H7 (cell line): ENCODE results near the gene SRGN. TPM values are rescaled to one million over a fixed set of nuclear protein-coding genes. Genes with fewer than 3 reads are reported as not detected.

Source experiments
- DNase-seq: peaks from one replicate; pipeline ENCODE4 v3.0.0; 2012
- H3K27me3 ChIP-seq: 2 replicates; pipeline ENCODE4 v1.6.0; 2011; ENCODE audit warnings: mild to moderate bottlenecking, low read length; ENCODE audit not compliant: control insufficient read depth, insufficient read depth
- H3K36me3 ChIP-seq: replicated peaks from 2 replicates; pipeline ENCODE4 v1.5.1; 2011; ENCODE audit warnings: low read length; ENCODE audit not compliant: control insufficient read depth, insufficient read depth
- H3K4me3 ChIP-seq: 2 replicates; pipeline ENCODE4 v1.5.1; 2011; ENCODE audit warnings: low read depth, mild to moderate bottlenecking, control low read depth, low read length, moderate library complexity; ENCODE audit not compliant: insufficient read depth
- total RNA-seq: library from RNA; depleted of rRNA; stranded (reverse); fragments of >200 nt; shearing (Covaris generic); gene quantifications from 2 replicates; pipeline ENCODE4 v1.2.3, GENCODE V29; 2014

SRGN gene
- total RNA-seq, 1 experiment from 2014 or later = not detected

DNA sequence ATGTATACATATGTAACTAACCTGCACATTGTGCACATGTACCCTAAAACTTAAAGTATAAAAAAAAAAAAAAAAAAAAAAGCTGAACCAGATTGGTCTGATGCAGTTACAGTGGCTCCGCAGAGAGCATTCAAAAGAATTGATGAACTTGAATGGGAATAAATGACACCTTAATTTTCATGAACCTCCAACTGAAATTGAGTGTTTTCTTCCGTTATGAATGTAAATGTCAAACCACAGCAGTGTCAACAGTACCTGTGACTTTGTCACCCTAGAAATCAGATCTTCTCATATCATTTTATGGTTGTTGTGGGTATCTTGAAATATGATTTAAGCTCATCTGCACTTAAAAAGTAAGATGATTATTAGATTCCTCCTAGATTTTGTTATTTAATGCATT lies 32.7 kb upstream of the SRGN start:
- H3K4me3 ChIP-seq = no peak overlapping the region
- no peak for DNase-seq

GRCh38 chr10:69056129-69056528 lies 31.8 kb upstream of the SRGN start:
- no peak for DNase-seq
- H3K27me3 ChIP-seq = no peaks in the 10 kb centered on the region
- no peaks in the 10 kb centered on the region for H3K36me3 ChIP-seq
- no peak overlapping the region for H3K4me3 ChIP-seq

More for the DNA sequence above, 32.7 kb upstream of the SRGN start:
- no peaks in the 10 kb centered on the region for H3K27me3 ChIP-seq
- no peaks in the 10 kb centered on the region for H3K36me3 ChIP-seq

- H3K27me3 ChIP-seq = no peaks in the 10 kb centered on the region
- H3K36me3 ChIP-seq = no peaks in the 10 kb centered on the region
- H3K4me3 ChIP-seq = no peak overlapping the region
- no peak for DNase-seq
Measured at GRCh38 chr10:69056536-69057260, 31.2 kb upstream of the SRGN start.

DNA sequence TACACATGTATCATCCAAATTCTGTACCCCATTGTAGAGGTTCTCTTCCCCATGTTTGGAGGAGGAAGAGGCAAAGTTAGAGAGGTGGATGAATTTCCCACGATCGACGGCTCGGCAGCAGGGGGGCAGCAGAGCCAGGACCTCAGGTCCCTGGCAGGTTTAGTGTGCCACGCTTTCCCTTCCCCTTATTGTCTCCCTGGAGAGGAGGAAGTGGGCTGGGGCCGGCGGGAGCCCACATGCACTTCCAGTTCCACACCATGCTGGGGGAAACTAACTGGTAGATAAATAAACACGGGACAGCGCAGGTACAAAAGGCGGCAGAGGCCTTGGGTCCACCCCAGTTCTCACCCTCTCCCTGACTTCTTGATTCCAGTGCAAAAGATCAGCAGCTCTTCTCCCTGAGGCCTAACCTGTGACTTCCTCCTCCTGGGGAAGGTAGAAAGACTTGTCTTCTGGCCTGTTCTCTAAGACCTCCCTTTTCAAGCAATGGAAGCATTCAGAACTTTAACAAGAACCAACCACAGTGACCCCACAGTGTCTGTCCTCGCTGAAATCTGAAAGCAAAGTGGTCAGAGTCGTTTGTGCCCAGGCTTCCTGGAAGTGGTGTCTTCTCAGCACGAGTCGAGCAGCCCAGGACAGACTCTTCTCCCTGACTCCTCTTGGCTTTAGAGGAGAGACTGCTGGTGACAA lies 30.5 kb upstream of the SRGN start:
- peak; percentile 57 for DNase-seq

GRCh38 chr10:69057951-69058297 lies 30.0 kb upstream of the SRGN start:
- Histone ChIP-seq H3K4me3 (no peak overlapping the region), H3K27me3 (no peaks in the 10 kb centered on the region), H3K36me3 (no peaks in the 10 kb centered on the region)
- DNase-seq = no peak

More for the DNA sequence above, 30.5 kb upstream of the SRGN start:
- H3K36me3 ChIP-seq = no peaks in the 10 kb centered on the region
- H3K4me3 ChIP-seq = no peak overlapping the region
- H3K27me3 ChIP-seq = no peaks in the 10 kb centered on the region

DNA sequence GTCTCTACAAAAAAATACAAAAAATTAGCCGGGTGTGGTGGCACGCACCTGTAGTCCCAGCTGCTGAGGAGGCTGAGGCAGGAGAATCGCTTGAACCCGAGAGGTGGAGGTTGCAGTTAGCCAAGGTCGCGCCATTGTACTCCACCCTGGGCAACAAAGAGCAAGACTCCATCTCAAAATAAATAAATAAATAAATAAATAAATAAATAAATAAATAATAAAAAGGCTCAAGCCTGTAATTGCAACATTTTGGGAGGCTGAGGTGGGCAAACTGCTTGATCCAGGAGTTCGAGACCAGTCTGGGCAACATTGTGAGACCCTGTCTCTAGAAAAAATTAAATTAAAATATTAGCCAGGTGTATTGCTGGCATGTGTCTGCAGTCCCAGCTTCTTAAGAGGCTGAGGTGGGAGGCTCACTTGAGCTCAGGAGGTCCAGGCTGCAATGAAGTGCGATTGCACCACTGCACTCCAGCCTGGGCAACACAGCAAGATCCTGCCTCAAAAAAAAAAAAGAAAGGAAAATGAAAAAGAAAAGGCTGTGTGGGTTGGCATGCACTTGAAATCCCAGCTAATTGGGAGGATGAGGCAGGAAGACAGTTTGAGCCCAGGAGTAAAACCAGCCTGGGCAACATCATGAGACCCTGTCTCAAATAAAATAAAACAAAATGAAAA lies 27.6 kb upstream of the SRGN start:
- Histone ChIP-seq H3K27me3 (no peaks in the 10 kb centered on the region), H3K4me3 (no peak overlapping the region), H3K36me3 (no peaks in the 10 kb centered on the region)
- DNase-seq = no peak

DNA sequence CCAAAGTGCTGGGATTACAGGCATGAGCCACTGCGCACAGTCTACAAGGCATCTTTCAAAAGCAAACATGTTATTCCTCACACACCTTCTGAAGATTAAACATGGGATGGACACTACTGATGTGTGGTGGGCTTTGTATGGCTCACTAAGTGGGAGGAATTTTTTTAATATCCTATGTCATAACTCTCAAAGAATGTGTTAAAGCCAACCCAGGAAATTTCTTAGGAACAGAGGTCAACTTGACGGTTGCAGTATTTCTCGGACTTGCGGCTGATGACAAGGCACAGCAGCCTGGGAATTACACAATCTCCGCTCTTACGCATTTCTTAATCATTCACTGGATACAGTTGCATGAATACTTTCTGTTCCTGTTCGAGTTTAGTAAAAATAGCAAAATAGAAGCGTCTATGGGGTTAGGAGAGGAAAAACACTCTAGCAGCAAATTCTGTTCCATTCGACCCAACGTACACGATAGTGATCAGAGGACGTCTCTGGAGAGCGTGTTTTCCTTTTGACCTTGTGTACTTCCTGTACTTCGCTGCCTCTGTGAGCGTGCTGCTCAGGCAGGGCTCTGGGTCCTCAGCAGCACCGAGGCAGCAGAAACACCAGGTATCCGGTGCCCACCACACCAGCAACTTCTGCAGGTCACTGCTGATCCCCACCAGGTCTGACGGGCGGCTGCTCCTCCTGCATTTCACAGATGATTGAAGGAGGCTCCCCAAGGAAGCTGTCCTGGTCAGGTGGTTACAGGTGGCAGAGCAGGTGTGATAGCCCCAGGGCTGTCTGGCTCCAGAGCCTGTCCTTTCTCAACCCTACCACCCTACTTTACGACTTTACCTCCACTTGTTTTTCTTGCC lies 26.4 kb upstream of the SRGN start:
- no peak overlapping the region for H3K4me3 ChIP-seq
- no peaks in the 10 kb centered on the region; the same call in 1 of the 2 replicates for H3K27me3 ChIP-seq
- no peak for DNase-seq
- no peaks in the 10 kb centered on the region for H3K36me3 ChIP-seq

GRCh38 chr10:69062901-69063300 lies 25.0 kb upstream of the SRGN start:
- Histone ChIP-seq H3K27me3 (no peaks in the 10 kb centered on the region; the same call in 1 of the 2 replicates), H3K36me3 (no peaks in the 10 kb centered on the region), H3K4me3 (no peak overlapping the region)
- no peak for DNase-seq

GRCh38 chr10:69064762-69065328 lies 23.1 kb upstream of the SRGN start:
- no peaks in the 10 kb centered on the region; the same call in 1 of the 2 replicates for H3K27me3 ChIP-seq
- no peak for DNase-seq
- H3K4me3 ChIP-seq = no peak overlapping the region
- no peaks in the 10 kb centered on the region for H3K36me3 ChIP-seq

DNA sequence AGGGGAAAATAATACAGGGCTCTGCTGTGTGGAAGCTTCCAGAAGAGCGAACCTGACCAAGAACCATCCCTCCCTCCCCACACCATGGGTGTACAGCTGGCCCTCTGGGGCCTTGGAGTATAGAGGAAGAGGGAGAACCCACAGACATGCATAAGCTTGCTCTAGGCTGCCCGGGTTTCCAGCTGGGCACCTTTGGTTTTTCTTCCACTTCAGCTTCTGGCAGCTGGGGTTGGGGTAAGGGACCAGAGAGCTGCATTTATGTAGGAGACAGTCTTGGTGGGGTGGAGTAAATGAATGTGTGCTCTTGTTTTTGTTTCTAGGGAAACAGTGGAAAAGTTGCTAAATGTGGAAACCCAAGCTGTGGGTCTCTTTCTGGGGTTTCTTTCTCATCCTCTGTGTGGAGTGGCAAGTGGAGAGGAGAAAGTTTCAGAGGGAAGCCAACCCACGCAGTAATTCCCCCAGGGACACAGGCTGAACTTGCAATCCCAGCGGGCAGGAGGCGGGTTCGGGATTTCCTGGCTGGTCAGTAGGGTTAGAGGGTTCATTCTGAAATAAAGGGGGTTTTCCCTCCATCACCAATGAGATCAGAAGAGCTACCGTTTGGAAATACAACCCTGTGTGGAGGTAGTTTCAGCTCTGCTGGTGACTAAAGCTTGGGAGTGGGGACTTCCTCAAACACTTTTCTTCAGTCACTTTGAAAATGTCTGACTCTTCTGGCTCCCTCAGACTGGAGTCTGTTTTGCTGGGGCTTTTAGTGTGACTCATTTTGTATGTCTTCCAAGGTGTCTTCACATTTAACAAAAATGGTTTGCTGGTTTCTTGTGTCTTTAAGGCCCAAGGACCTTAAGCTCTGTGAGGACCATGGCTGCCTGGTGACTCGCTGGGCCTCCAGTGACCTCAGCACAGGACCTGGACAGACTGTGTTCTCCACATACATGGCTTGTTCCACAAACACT lies 22.2 kb upstream of the SRGN start:
- no peak for DNase-seq
- Histone ChIP-seq H3K27me3 (no peaks in the 10 kb centered on the region; the same call in 1 of the 2 replicates), H3K4me3 (no peak overlapping the region), H3K36me3 (no peaks in the 10 kb centered on the region)

DNA sequence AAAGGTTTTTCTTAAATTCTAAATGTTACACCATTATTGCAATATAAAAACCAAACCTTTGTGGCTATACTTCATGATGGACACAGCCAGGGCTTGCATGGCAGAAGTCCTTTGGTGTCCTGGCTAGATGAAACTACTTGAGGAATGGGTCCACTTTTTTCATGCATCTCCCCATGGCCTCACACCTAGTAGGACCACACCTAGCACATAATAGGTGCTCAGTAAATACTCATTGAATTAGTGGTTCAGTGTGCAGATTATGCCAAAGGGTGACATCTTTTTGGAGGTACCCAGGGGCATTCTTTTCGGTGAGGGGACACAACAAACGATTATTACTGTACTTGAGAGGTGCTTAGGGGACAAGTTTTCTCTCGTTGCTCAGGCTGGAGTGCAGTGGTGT lies 20.7 kb upstream of the SRGN start:
- no peak for DNase-seq
- Histone ChIP-seq H3K36me3 (no peaks in the 10 kb centered on the region), H3K27me3 (no peaks in the 10 kb centered on the region; the same call in 1 of the 2 replicates), H3K4me3 (no peak overlapping the region)

DNA sequence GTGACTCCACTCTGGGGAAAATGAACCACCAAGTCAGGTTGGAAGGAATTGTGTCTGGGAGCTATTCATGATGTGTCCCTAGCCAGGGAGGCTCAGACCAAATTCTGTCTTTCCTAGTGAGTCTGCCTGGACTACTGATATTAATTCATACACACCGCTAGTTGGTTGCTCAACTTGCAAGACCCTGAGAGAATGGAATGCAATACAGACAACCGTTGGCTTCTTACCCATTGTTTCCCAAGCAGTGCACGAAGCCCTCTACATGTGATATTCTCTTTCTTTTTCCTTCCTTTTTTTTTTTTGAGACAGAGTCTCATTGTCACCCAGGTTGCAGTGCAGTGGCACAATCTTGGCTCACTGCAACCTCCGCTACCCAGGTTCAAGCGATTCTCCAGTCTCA lies 19.4 kb upstream of the SRGN start:
- H3K36me3 ChIP-seq = no peaks in the 10 kb centered on the region
- no peak overlapping the region for H3K4me3 ChIP-seq
- H3K27me3 ChIP-seq = no peaks in the 10 kb centered on the region; the same call in 1 of the 2 replicates
- no peak for DNase-seq
